H4 (cell line): ENCODE data around the gene TGFBR2. TPM values are rescaled to one million over a fixed set of nuclear protein-coding genes. Genes with fewer than 3 reads are reported as not detected.
A peak's percentile ranks its signal among the peaks of the same experiment; 100 is the strongest.
"Not testable (repeated sequence)": the region's sequence is repeated elsewhere in the genome, so short reads cannot be mapped to it uniquely, and the experiment has no call there.

Source experiments
- DNase-seq: peaks from one replicate; pipeline ENCODE4 v3.0.0-alpha.2; 2015; ENCODE audit warnings: low spot score
- total RNA-seq: library from RNA; depleted of rRNA; stranded (reverse); fragments of >200 nt; shearing (Covaris generic); gene quantifications from 2 replicates; pipeline ENCODE4 v1.2.3, GENCODE V29; 2014

Gene TGFBR2
- total RNA-seq, 1 experiment from 2014 or later: 13.4 TPM

GRCh38 chr3:30619318-30619717, 12.9 kb downstream of the TGFBR2 start:
- no peak for DNase-seq

- DNase-seq: no peak
Measured at GRCh38 chr3:30620402-30621360, 14.3 kb downstream of the TGFBR2 start.

GRCh38 chr3:30621576-30621975, 15.2 kb downstream of the TGFBR2 start:
- no peak for DNase-seq

GRCh38 chr3:30622047-30622545, 15.7 kb downstream of the TGFBR2 start:
- DNase-seq: no peak

GRCh38 chr3:30622790-30623189, 16.4 kb downstream of the TGFBR2 start:
- no peak for DNase-seq

GRCh38 chr3:30623351-30623750, 16.9 kb downstream of the TGFBR2 start:
- no peak for DNase-seq

- not testable (repeated sequence) for DNase-seq
Measured at GRCh38 chr3:30624480-30624879, 18.1 kb downstream of the TGFBR2 start.

GRCh38 chr3:30625541-30626438, 19.4 kb downstream of the TGFBR2 start:
- peak; percentile 22 for DNase-seq

GRCh38 chr3:30626443-30627180, 20.2 kb downstream of the TGFBR2 start:
- DNase-seq: peak; percentile 68

- no peak for DNase-seq
Measured at GRCh38 chr3:30628205-30628900, 22.0 kb downstream of the TGFBR2 start.

- no peak for DNase-seq
Measured at GRCh38 chr3:30628901-30629590, 22.6 kb downstream of the TGFBR2 start.

- DNase-seq: no peak
Measured at GRCh38 chr3:30629746-30630145, 23.3 kb downstream of the TGFBR2 start.

- no peak for DNase-seq
Measured at GRCh38 chr3:30630238-30631030, 24.0 kb downstream of the TGFBR2 start.

- peak; percentile 48 for DNase-seq
Measured at GRCh38 chr3:30631243-30631904, 25.0 kb downstream of the TGFBR2 start.

- DNase-seq: no peak
Measured at GRCh38 chr3:30632065-30632464, 25.7 kb downstream of the TGFBR2 start.

- no peak for DNase-seq
Measured at GRCh38 chr3:30632521-30632920, 26.1 kb downstream of the TGFBR2 start.

- DNase-seq: no peak
Measured at GRCh38 chr3:30633718-30634117, 27.3 kb downstream of the TGFBR2 start.

GRCh38 chr3:30634761-30635735, 28.6 kb downstream of the TGFBR2 start:
- no peak for DNase-seq
